ENCODE data around the gene IQCE. TPM values are rescaled to one million over a fixed set of nuclear protein-coding genes. Genes with fewer than 3 reads are reported as not detected.

IQCE gene
- total and polyA plus RNA-seq, 2 donors (not counting 1 experiment from before 2014, with no cell fraction given) = 5.3 to 8.3 TPM

GRCh38 chr7:2643386-2644219 lies 84.8 kb downstream of the IQCE start:
- peaks cover 14% of the 10 kb centered on the region for H3K36me3 ChIP-seq (ENCODE audit: control insufficient read depth, insufficient read depth, low read length)
- no peaks in the 10 kb centered on the region for H3K9me3 ChIP-seq (ENCODE audit: control insufficient read depth, insufficient read depth, low read depth, low read length)
- H4K20me1 ChIP-seq (ENCODE audit: control insufficient read depth, extremely low read depth, insufficient read depth, low read length) = no peaks in the 10 kb centered on the region
- peaks cover 33% of the 10 kb centered on the region for H3K79me2 ChIP-seq (ENCODE audit: control insufficient read depth, insufficient read depth, low read length)
- H3K4me3 ChIP-seq (replicated peaks in 1 of 4; ENCODE audit: control extremely low read depth in 1 of 4, insufficient read depth in 1 of 4, low read depth in 3 of 4, low read length in 4 of 4) = no peak overlapping the region
- no peaks in the 10 kb centered on the region for H3K27me3 ChIP-seq (ENCODE audit: control insufficient read depth, insufficient read depth, low read length)
- no peak overlapping the region for H3K9ac ChIP-seq (ENCODE audit: insufficient read depth, low read length)
- TF ChIP-seq, protein P1, sequence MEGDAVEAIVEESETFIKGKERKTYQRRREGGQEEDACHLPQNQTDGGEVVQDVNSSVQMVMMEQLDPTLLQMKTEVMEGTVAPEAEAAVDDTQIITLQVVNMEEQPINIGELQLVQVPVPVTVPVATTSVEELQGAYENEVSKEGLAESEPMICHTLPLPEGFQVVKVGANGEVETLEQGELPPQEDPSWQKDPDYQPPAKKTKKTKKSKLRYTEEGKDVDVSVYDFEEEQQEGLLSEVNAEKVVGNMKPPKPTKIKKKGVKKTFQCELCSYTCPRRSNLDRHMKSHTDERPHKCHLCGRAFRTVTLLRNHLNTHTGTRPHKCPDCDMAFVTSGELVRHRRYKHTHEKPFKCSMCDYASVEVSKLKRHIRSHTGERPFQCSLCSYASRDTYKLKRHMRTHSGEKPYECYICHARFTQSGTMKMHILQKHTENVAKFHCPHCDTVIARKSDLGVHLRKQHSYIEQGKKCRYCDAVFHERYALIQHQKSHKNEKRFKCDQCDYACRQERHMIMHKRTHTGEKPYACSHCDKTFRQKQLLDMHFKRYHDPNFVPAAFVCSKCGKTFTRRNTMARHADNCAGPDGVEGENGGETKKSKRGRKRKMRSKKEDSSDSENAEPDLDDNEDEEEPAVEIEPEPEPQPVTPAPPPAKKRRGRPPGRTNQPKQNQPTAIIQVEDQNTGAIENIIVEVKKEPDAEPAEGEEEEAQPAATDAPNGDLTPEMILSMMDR (conservative IDR thresholded peaks at IDR 0.05 in 1 of 2, IDR thresholded peaks at IDR 0.05 in 1 of 2; ENCODE audit: low read depth in 1 of 2, low read length in 2 of 2) = no peak
- TF ChIP-seq EZH2 (IDR thresholded peaks at IDR 0.05; ENCODE audit: low read length, missing control alignments) = no peak
- H3K27ac ChIP-seq (ENCODE audit: insufficient read depth, low read length) = no peak overlapping the region
- peaks cover 35% of the 10 kb centered on the region for H3K4me1 ChIP-seq (ENCODE audit: control insufficient read depth, extremely low read depth, insufficient read depth, low read length)
- H3K4me2 ChIP-seq (ENCODE audit: extremely low read depth, insufficient read depth, low read length) = no peak overlapping the region
- no peak for DNase-seq (ENCODE audit: low read depth in 2 of 2)
- H2AFZ ChIP-seq (ENCODE audit: low read length) = no peak overlapping the region

GRCh38 chr7:2644220-2644561 lies 85.4 kb downstream of the IQCE start:
- Histone ChIP-seq H3K79me2 (ENCODE audit: control insufficient read depth, insufficient read depth, low read length) (peaks cover 28% of the 10 kb centered on the region), H3K4me1 (ENCODE audit: control insufficient read depth, extremely low read depth, insufficient read depth, low read length) (peaks cover 29% of the 10 kb centered on the region), H3K9me3 (ENCODE audit: control insufficient read depth, insufficient read depth, low read depth, low read length) (no peaks in the 10 kb centered on the region), H3K36me3 (ENCODE audit: control insufficient read depth, insufficient read depth, low read length) (peaks cover 17% of the 10 kb centered on the region), H2AFZ (ENCODE audit: low read length) (no peak overlapping the region), H3K27me3 (ENCODE audit: control insufficient read depth, insufficient read depth, low read length) (no peaks in the 10 kb centered on the region), H3K9ac (ENCODE audit: insufficient read depth, low read length) (no peak overlapping the region), H3K4me2 (ENCODE audit: extremely low read depth, insufficient read depth, low read length) (no peak overlapping the region), H4K20me1 (ENCODE audit: control insufficient read depth, extremely low read depth, insufficient read depth, low read length) (no peaks in the 10 kb centered on the region), H3K27ac (ENCODE audit: insufficient read depth, low read length) (no peak overlapping the region), H3K4me3 (replicated peaks in 1 of 4; ENCODE audit: control extremely low read depth in 1 of 4, insufficient read depth in 1 of 4, low read depth in 3 of 4, low read length in 4 of 4) (no peak overlapping the region)
- DNase-seq (ENCODE audit: low read depth in 2 of 2) = no peak
- TF ChIP-seq, protein P1 (conservative IDR thresholded peaks at IDR 0.05 in 1 of 2, IDR thresholded peaks at IDR 0.05 in 1 of 2; ENCODE audit: low read depth in 1 of 2, low read length in 2 of 2) = no peak
- TF ChIP-seq EZH2 (IDR thresholded peaks at IDR 0.05; ENCODE audit: low read length, missing control alignments) = no peak

- H3K27ac ChIP-seq (ENCODE audit: insufficient read depth, low read length) = peak overlapping the region; percentile 8
- H2AFZ ChIP-seq (ENCODE audit: low read length) = no peak overlapping the region
- H3K9ac ChIP-seq (ENCODE audit: insufficient read depth, low read length) = no peak overlapping the region
- no peak overlapping the region for H3K4me2 ChIP-seq (ENCODE audit: extremely low read depth, insufficient read depth, low read length)
- no peak overlapping the region for H3K4me3 ChIP-seq (replicated peaks in 1 of 4; ENCODE audit: control extremely low read depth in 1 of 4, insufficient read depth in 1 of 4, low read depth in 3 of 4, low read length in 4 of 4)
- TF ChIP-seq EZH2 (IDR thresholded peaks at IDR 0.05; ENCODE audit: low read length, missing control alignments) = no peak
- TF ChIP-seq, protein P1 (conservative IDR thresholded peaks at IDR 0.05 in 1 of 2, IDR thresholded peaks at IDR 0.05 in 1 of 2; ENCODE audit: low read depth in 1 of 2, low read length in 2 of 2) = no peak
- no peaks in the 10 kb centered on the region for H4K20me1 ChIP-seq (ENCODE audit: control insufficient read depth, extremely low read depth, insufficient read depth, low read length)
- peaks cover 18% of the 10 kb centered on the region for H3K36me3 ChIP-seq (ENCODE audit: control insufficient read depth, insufficient read depth, low read length)
- no peaks in the 10 kb centered on the region for H3K9me3 ChIP-seq (ENCODE audit: control insufficient read depth, insufficient read depth, low read depth, low read length)
- DNase-seq (ENCODE audit: low read depth in 2 of 2) = no peak
- H3K27me3 ChIP-seq (ENCODE audit: control insufficient read depth, insufficient read depth, low read length) = no peaks in the 10 kb centered on the region
- H3K4me1 ChIP-seq (ENCODE audit: control insufficient read depth, extremely low read depth, insufficient read depth, low read length) = peaks cover 26% of the 10 kb centered on the region
- H3K79me2 ChIP-seq (ENCODE audit: control insufficient read depth, insufficient read depth, low read length) = peaks cover 22% of the 10 kb centered on the region
Measured at GRCh38 chr7:2644562-2645273, 85.9 kb downstream of the IQCE start.
